Uterus (tissue), 2 donors: ENCODE results near the gene HCFC1R1.
"Not testable (repeated sequence)": the region's sequence is repeated elsewhere in the genome, so short reads cannot be mapped to it uniquely, and the experiment has no call there.

Experiments
- CTCF ChIP-seq, 4 experiments: fragments of 200-600 bp in 2 of 4; fragments of 450-650 bp in 2 of 4; sonication (generic) in 2 of 4; IDR thresholded peaks; one replicate each; pipeline ENCODE4 v1.5.1; 2016 to 2019; ENCODE audit warnings: antibody characterized with exemption in 4 of 4, mild to moderate bottlenecking in 2 of 4, moderate library complexity in 1 of 4
- POLR2A ChIP-seq, 2 donors: fragments of 450-650 bp; IDR thresholded peaks; one replicate each; pipeline ENCODE4 v1.6.1; 2016; ENCODE audit warnings: antibody characterized with exemption in 2 of 2, mild to moderate bottlenecking in 1 of 2, moderate library complexity in 1 of 2

- TF ChIP-seq CTCF, POLR2A (IDR thresholded peaks at IDR 0.05): not testable (repeated sequence)
These were observed 29.6 kb upstream of the HCFC1R1 start for GRCh38 chr16:3053330-3053710.
